ENCODE data around the gene FADS3.
A peak's percentile ranks its signal among the peaks of the same experiment; 100 is the strongest.

Gene FADS3, protein sequence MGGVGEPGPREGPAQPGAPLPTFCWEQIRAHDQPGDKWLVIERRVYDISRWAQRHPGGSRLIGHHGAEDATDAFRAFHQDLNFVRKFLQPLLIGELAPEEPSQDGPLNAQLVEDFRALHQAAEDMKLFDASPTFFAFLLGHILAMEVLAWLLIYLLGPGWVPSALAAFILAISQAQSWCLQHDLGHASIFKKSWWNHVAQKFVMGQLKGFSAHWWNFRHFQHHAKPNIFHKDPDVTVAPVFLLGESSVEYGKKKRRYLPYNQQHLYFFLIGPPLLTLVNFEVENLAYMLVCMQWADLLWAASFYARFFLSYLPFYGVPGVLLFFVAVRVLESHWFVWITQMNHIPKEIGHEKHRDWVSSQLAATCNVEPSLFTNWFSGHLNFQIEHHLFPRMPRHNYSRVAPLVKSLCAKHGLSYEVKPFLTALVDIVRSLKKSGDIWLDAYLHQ

DNA sequence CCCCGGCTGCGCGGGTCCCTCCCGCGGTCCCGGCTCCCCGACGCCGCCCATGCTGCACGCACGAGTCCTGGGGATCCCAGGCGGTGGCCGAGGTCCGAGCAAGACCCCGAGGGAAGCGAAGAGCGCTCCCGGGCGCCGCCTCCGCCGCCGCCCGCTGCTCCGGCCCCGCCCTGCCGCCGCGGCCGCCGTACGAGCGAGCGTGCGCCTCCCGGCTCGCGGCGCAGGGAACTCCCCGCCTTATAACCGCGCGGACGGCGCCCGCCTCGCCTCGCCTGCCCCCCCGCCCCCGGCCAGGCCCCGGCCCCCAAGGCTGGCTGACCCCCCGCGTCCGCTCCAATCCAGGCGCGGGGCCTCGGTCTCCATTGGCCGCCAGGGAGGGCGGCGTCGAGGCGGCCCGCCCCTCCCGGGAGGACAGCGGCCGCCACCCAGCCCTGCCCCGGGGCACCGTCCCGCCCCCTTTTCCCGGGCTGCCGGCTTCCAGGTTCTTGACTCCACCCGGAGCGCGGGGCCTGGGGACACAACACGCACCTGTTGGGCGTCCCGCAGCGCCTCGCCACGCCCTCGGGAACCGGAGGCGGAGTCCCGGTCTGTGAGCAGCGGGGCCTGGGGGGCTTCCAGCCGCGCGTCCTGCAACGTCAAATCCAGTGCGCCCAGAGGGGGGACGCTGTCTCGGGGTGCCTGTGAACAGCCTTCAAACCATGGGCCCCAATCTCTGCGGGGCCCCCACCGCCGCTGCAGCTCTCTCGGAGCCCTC, at the start of gene FADS3:
FADS3 (minus strand) TSS at position 215 of the 754 bp plus-strand sequence; CDS start at position 51, 164 bp downstream.
- peak; percentile 84 for DNase-seq

DNA sequence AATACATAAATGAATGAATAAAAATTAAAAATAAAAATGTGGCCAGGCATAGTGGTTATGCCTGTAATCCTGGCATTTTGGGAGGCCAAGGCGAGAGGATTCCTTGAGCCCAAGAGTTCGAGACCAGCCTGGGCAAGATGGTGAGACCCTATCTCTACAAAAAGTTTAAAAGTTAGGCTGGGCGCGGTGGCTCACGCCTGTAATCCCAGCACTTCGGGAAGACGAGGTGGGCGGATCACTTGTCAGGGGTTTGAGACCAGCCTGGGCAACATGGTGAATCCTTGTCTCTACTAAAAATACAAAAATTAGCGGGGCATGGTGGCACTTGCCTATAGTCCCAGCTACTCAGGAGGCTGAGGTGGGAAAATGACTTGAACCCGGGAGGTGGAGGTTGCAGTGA, 49.1 kb upstream of the FADS3 start:
- no peak for DNase-seq

DNA sequence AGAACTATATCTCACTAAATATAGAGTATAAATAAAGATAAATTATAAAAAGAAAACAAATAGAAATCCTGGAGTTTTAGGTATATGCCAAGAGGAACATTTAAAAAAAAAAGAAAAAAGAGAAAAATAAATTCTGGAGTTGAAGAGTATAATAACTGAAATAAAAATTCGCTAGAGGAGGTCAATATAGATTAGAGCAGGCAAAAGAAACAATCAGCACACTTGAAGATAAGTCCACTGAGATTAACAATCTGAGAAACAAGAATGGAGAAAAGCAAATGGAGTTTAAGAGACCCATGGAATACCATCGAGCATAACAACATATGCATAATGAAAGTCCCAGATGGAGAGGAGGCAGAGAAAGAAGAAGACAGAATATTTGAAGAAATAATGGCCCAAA, 44.5 kb upstream of the FADS3 start:
- DNase-seq: no peak

DNA sequence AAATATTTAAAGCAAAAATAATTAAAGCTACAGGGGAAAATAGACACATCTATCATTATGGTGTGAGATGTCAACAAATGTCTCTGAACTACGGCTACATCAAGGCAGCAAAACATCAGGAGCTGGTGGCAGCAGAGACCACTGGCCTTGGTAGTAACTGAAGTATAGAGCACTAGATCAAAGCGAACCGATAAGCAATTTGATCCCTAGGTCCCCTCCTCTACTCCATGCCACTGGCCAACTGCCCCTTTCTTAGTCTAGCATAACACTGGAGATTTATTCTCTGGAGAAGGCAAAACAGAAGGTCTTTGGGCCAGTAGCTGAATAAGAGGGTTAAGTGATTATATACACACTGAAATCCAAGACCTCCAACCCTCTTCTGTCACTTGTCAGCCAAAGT, 39.6 kb upstream of the FADS3 start:
- DNase-seq: no peak

DNA sequence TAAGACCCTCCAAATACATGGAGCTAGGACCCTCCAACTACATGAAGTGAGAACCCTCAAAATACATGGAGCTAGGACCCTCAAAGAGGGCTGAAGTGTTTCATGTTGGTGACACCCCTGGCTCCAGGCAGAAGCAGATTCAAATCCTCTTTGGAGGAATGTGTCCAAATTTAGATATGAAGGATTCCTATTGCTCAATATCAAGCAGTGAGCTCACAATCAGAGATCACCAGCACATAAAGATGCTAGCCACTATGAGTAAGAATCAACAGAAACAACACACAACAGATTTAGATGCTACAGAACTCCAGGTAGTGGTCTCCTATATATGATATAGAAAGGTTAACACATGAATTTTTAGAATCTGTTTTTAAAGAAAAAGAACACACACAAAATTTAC, 37.3 kb upstream of the FADS3 start:
- DNase-seq: no peak

DNA sequence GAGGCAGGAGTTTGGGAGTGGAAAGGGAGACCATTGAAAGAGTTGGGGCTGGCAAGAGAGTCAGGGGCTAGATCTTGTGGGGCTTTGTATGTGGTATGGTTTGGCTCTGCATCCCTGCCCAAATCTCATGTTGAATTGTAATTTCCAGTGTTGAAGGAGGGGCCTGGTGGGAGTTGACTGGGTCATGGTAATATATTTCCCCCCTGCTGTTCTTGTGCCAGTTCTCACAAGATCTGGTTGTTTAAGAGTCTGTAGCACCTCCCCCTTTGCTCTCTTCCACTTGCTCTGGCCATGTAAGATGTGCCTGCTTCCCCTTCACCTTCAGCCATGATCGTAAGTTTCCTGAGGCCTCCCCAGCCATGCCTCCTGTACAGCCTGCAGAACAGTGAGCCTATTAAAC, 36.2 kb upstream of the FADS3 start:
- no peak for DNase-seq

DNA sequence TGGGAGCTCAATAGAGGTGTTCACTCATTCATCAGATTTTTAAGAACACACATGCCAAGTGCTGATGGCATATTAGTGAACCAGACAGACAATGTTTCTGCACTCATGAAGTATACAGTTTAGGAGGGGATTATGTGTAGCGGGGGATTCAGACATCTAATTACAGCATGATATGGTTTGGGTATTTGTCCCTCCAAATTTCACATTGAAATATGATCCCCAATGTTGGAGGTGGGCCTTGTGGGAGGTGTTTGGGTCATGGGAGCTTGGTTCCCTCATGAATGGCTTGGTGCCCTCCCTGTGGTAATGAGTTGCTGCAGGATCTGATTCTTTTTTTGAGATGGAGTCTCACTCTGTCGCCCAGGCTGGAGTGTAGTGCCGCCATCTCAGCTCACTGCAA, 34.9 kb upstream of the FADS3 start:
- DNase-seq: no peak

DNA sequence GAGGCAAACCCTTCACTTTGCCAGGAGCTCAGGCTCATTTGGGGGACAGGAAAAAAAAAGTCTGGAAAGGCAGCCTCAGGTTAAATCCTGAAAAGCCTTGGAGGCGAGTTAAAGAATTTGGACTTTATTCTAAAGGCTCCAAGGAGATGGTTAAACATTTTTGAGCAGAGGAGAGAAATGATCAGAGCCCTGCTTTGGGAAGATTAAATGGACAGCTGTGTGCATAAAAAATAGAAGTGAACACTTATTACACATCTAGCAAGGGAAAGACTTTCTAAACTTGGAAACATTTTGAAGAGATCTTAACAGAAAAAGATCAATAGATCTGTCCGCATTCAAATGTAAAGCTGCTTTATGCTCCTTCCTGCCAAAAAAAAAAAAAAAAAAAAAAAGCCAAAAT, 34.4 kb upstream of the FADS3 start:
- no peak for DNase-seq

DNA sequence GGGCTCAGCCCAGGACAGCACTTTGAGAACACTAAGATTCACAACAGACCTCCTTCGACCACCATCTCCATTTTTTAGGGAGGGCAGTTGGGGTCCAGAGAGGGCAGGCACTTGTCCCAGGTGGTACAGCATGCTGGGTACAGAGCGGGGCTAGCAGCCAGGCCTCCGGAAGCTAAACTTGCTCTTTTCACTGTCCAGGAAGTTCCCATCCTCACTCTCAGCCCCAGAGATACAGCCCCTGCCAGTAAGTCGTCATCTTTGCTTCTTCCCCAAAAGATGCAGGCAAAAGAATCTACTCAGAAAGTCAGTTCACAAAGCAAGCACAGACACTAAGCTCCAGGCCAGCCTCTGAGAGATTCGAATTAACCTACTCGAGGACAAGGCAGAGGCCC, 32.7 kb upstream of the FADS3 start:
- DNase-seq: no peak

DNA sequence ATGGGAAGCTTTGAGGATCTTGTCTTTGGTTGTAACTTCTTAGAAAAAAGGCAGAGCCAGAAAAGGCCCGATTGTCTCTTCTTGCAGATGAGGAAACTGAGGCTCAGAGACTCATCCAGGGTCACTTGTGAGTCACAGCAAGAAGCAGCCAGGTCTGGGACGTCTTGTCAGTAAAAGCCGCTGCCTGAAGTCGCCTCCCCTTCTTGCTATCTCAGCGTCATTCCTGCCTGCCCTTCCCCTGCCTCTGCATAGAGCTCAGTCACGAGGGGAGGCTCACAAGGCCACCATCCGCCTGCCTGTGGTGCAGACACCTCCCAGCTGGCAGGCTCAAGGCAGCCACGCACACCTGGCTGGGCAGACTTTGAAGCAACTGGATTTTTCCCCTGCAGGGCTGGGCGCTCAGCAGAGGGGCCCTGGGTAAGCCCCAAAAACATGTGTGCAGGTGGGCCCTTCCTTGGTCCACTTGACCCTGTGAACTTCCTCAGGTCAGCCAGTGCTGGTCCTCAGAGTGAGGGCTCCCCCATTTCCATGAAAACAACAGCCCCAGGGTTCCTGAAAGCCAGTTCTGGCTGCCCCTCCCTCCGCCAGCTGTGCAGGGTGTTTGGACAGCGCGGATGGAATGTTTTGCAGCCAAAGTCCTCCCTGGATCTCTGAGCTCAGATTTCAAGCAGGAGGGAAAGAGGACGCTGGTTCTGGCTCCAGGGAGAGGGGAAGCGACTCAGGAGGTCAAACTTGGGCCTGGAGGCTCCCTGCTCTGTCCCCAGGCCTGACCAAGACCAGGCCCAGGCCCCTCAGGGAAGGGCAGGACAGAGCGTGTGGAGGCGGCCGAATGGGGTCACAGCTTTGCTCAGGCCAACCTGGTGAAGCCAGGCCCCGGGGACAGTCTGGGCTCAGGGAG, 32.1 kb upstream of the FADS3 start:
- DNase-seq: peak; percentile 92

DNA sequence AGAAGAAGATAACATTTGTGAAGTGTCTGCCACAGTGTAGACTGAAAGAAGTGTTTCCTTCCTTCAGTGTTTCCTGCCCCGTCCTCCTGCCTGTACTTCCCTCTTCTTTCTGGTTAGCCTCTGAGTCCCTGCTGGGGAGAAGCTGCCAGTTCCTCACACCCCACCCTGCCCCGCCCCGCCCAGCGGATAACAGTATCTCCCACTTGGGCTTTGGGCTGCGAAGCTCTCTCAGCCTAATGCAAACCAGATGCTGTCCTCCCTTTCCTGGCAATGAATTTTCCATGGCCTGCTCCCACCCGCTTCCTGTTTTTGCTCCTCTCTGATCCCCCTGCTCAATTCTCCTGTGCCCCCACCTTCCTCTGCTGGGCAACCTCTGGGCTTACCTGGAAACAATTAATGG, 31.2 kb upstream of the FADS3 start:
- peak; percentile 95 for DNase-seq

DNA sequence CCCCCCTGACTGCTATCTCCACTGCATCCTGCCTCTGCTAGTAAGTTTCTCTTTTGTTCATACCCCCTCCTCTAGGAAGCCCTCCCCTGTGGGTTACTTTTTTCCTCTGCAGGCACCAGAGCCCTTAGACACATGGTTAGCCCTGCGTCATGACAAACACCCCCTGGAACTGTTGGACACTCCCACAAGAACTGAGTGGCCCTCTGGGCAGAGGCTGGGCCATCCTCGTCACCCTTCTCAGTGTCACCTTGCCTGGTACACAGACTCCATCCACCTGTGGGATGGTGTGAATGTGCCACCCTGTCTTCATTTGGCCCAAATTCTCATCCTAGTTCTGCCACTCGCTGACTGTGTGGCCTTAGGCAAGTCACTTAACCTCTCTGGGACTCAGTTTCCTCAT, 30.1 kb upstream of the FADS3 start:
- no peak for DNase-seq

DNA sequence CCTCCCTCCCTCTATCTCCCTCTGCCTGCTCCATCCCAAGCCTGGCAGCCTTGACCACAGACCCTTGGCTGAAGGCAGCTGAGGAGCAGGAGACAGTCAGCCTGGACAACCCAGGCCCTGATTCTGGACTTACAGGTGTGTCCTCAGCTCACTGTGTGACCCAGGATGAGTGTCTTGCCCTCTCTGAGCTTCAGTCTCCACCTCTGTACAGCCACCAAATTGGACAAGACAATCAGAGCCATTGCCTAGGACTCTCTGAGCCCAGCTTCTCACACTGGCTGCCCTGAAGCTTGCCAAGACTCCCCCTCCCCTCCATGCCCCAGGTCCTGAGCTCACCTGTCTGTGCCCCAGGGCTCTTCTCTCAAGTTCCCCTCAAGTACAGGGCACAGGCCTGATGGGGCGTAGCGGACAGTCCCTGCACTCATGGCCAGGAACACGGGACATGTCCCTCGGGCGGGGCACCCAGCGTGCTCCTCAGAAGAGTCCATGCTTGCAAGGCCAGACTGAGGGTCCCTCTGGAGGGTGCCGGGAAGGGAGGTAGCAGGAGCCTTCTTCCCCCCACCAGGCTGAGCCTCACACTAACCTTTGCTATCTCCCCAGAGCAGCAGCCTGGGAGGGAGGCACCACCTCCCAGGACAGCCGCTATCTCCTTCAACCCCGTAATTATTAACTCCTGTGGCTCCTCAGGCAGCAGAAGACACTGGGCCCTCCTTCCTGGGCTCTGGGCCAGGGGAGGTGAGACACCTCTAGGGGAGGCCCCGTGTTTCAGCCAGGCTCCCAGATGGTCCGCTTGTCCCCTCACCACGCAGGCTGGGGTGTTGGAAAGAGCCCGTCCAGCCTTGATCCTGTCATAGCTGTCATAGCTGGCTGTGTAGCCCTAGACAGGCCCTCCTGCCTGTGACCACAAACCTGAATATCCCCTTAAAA, 28.6 kb upstream of the FADS3 start:
- peak; percentile 35 for DNase-seq

DNA sequence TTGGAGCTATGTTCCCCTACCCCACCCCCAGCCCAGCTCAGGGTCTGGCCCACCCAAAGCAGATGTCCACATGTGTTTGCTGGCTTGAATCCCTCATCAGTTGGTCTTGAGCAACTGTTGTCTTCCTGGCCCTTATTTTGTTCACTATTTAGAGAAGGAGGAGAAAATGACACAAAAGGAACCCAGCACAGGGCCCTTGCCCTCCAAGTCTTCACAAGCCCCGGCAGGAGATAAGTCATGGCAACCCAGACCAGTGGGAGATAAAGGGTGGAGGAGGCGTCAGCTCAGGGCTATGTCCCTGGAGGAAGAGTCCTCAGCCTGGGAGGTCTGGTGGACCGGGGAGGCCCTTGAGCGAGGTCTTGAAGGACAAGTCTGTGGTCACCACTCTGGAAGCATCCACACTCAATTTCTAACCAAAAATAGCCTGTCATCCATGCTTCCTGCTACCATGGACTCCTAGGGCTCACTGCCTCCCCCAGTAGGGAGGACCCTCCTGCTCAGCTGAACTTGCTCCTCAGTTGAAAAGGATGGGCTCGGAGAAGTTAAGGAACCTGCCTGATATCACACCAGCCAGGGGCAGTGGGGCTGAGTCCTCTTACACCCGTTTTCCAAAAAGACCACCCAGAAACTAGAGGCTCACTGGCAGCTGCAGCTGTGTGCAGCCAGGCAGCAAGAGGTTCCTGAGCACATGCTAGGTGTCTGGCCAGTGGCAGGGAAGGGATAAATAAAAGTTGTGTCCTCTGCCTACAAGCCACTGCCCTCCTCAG, 27.8 kb upstream of the FADS3 start:
- peak; percentile 37 for DNase-seq

DNA sequence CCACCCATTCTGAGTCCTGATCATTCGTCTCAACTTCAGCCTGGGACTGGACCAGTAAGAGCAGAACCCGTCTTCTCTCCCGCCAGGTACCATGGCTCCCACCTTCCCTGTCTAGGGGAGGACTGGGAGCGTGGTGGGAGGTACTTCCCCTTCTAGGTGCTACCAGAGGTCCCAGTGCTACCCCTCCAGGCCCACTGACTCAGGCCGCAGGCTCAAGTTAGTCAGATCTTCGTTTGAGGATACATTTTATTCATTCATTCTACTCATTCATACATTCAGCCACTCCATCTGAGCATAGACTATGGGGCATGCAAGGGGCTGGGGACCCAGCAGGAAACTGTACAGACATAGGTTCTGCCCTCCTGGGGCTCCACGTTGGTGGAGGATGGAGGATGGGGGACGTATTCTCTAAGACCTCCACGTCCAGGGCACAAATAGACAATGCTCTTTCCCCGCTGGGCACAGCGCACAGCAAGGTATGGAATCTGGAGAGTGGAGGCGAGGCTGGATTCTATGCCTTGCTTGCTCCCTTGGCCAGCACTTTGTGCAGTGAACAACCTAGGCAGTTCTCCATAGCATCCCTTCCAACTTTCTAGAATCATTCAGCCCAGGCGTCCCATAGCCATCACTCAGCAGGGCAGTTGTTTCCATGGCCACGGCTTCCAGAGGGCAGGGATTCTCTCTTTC, 27.0 kb upstream of the FADS3 start:
- no peak for DNase-seq

DNA sequence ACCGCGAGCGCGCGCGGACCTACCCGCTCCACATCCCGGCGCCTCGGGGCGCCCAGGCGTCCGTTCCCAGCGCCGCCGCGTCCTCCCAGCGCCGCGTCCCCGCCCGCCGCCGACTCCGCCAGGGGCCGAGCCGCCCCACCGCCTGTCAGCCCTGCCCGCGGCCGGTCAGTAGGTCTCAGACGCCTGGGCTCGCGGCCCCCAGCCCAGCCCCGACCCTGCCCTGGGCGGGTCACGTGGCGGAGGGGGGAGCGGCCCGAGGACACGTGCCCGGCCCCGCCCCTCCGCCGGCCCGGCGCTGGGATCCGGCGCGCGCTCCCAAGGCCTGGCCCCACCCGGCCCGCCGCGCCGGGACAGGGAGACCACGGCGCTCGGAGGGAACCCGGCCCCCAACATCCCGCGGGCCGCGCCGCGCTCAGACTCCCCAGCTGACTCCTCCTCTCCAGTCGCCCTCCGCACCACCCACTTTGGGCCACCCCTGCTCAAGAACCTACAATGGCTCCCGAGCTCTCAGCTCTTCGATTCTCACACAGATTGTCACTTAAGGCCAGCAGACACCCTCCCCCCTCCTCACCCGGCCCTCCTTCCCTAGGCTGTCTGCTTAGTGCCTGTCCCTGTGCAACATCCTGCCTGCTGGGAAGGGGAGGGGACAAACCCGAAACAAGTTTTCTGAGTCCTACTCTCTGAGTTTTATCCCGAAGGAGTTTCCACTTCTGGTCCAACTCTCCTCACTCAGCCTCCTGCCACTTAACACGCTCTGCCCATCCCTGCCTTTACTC, 26.2 kb upstream of the FADS3 start, which contains the start of gene RAB3IL1:
RAB3IL1 (minus strand) TSS at position 233 of the 776 bp plus-strand sequence; CDS start at position 34, 199 bp downstream.
- DNase-seq: peak; percentile 85

DNA sequence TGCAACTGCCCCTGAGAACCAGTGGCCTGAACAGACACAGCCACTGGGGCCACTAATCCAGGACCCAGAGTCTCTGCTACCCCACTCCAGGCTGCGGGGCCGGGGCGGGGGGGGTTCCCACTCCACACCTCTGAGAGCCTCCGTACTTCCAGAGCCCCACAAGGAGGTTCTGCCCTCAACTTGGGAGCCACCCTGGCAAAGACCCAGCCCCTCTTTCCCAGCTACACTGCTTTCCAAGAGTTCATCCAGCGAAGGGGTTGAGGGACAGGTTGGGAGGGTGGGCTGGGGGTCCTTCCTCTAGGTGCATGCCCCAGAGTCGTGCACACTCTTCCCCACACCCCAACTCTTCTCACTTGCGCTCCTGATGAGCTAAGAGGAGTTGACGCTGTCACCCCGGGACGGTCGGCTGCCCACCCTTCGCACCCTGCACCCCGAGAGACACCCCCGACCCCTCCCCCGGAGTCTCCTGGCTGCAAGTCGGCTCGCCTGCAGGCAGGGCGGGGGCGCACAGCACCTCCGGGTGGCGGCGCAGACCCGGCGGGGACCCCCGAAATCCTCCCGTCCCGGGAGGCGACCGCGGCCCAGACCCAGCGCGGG, 25.5 kb upstream of the FADS3 start:
- DNase-seq: peak; percentile 58

DNA sequence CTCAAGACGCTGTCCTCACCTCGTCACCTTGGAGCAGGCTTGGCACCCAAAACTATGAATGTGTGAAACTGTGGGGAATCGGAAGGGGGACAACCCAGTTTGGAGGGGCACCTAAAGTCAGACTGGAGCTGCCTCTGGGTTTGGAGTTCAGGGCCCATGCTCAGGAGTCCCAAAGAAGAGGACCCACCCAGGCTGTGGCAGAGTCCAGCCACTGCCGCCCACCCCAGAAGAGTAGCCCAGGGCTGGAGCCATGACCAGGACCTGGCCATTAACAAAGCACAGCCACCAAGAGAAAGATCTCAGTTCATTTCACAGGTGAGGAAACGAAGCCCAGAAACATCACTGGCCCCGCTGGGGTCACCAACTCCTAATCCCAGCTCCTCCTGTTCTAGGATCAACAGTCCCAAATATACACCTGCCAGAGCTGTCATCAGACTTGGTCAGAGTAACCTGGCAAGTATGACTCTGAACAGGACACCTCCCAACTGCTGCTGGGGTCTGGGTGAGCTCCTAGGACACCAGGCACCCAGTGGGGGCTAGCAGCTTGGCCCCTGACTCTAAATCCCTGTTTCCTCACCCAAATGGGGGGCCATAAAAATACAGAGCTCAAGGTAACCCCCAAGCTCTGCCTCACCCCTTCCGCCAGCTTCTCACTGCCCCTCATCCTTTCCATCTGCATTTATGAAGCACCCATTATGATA, 23.3 kb upstream of the FADS3 start:
- DNase-seq: no peak
